Stromal cell of bone marrow (primary cell): ENCODE results near the gene PITX2.

Experiments used
- DNase-seq: peaks from one replicate; pipeline ENCODE4 v3.0.0-alpha.2; 2012; ENCODE audit warnings: low read depth

Gene PITX2

GRCh38 chr4:110622841-110623717, at the start of gene PITX2:
PITX2 (minus strand) TSS chr4:110623077; CDS start chr4:110622460, 617 bp downstream.
- DNase-seq, result peak; percentile 91

GRCh38 chr4:110671679-110672078, 48.8 kb upstream of the PITX2 start:
- no peak for DNase-seq

- DNase-seq, result no peak
These were observed 46.8 kb upstream of the PITX2 start for GRCh38 chr4:110669663-110670062.

GRCh38 chr4:110668463-110669235, 45.8 kb upstream of the PITX2 start:
- no peak for DNase-seq

GRCh38 chr4:110667670-110668069, 44.8 kb upstream of the PITX2 start:
- DNase-seq, result no peak

- DNase-seq, result no peak
These were observed 43.2 kb upstream of the PITX2 start for GRCh38 chr4:110666030-110666429.

- peak; percentile 18 for DNase-seq
These were observed 41.0 kb upstream of the PITX2 start for GRCh38 chr4:110663738-110664444.

- DNase-seq, result no peak
These were observed 40.3 kb upstream of the PITX2 start for GRCh38 chr4:110663206-110663605.

- DNase-seq, result no peak
These were observed 37.9 kb upstream of the PITX2 start for GRCh38 chr4:110660755-110661154.

GRCh38 chr4:110654254-110654635, 31.4 kb upstream of the PITX2 start:
- DNase-seq, result no peak

GRCh38 chr4:110653321-110654253, 30.7 kb upstream of the PITX2 start:
- DNase-seq, result no peak

- DNase-seq, result no peak
These were observed 21.1 kb upstream of the PITX2 start for GRCh38 chr4:110644008-110644407.

- no peak for DNase-seq
These were observed 20.2 kb upstream of the PITX2 start for GRCh38 chr4:110643096-110643495.

GRCh38 chr4:110641218-110641617, 18.3 kb upstream of the PITX2 start:
- DNase-seq, result no peak

GRCh38 chr4:110640576-110640975, 17.7 kb upstream of the PITX2 start:
- DNase-seq, result no peak

GRCh38 chr4:110639207-110640090, 16.6 kb upstream of the PITX2 start:
- DNase-seq, result no peak

- DNase-seq, result no peak
These were observed 15.3 kb upstream of the PITX2 start for GRCh38 chr4:110638089-110638746.

GRCh38 chr4:110637408-110638088, 14.7 kb upstream of the PITX2 start:
- no peak for DNase-seq
